ENCODE data around the gene INPP5B. TPM values are rescaled to one million over a fixed set of nuclear protein-coding genes. Genes with fewer than 3 reads are reported as not detected.

The INPP5B gene
- total and polyA plus RNA-seq, 2 donors from 2014 or later = 8.4 to 32.9 TPM

DNA sequence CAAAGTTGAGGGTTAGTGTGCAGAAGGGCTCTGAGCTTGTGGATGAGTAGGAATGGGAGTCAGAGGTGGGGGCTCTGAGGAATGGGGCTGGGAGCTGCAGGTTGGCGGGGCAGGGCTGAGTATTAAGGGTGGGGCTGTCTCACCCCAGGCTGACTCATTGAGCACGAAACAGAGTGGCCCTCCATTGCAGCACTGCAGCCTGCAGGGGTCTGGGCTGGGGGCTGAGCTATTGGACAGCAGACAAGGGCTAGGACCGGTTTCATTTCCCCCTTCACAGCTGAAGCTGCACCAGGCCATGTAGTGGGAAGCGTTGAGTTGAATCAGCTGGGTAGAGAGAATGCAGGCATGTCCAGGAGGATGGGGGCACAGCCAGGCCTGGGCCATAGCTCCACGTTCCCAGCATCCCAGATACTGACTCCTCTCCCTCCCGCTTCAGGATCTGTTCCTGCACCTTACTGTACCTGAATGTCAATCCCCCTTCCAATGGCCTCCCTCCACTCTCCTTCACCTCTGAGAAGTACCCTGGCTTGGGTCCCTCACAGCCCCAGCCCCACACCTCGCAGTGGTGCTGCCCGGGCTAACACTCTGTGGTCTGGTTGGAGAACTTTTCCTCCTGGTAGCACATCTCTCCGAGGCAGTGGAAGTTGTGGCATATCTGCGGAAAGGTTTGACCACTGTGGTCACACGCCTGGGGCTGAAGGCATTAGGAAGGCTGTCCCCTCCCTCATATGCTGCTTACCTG lies 4.4 kb upstream of the INPP5B start:
- H3K9me3 ChIP-seq (ENCODE audit: control insufficient read depth in 2 of 3, insufficient read depth in 1 of 3, low read length in 3 of 3) = no peaks in the 10 kb centered on the region
- DNase-seq = peak in 1 of 5 donors; percentile 31
- no peak overlapping the region for H3K9ac ChIP-seq (ENCODE audit: low read length in 3 of 3)
- TF ChIP-seq, protein P1, sequence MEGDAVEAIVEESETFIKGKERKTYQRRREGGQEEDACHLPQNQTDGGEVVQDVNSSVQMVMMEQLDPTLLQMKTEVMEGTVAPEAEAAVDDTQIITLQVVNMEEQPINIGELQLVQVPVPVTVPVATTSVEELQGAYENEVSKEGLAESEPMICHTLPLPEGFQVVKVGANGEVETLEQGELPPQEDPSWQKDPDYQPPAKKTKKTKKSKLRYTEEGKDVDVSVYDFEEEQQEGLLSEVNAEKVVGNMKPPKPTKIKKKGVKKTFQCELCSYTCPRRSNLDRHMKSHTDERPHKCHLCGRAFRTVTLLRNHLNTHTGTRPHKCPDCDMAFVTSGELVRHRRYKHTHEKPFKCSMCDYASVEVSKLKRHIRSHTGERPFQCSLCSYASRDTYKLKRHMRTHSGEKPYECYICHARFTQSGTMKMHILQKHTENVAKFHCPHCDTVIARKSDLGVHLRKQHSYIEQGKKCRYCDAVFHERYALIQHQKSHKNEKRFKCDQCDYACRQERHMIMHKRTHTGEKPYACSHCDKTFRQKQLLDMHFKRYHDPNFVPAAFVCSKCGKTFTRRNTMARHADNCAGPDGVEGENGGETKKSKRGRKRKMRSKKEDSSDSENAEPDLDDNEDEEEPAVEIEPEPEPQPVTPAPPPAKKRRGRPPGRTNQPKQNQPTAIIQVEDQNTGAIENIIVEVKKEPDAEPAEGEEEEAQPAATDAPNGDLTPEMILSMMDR (IDR thresholded peaks at IDR 0.05; ENCODE audit: borderline replicate concordance, extremely low read depth, insufficient read depth) = no peak
- FAIRE-seq = no peak
- no peak overlapping the region for H3K27ac ChIP-seq (ENCODE audit: low read depth in 2 of 2, low read length in 2 of 2)
- H3K4me3 ChIP-seq (ENCODE audit: low read length in 3 of 3) = no peak overlapping the region
- peaks cover 0 to 6% (median 4%) of the 10 kb centered on the region in 3 donors for H3K4me1 ChIP-seq (ENCODE audit: control insufficient read depth in 2 of 3, insufficient read depth in 2 of 3, low read depth in 1 of 3, low read length in 3 of 3)
- no peaks in the 10 kb centered on the region for H3K36me3 ChIP-seq (ENCODE audit: control insufficient read depth in 2 of 3, insufficient read depth in 3 of 3, low read length in 3 of 3)
- intact Hi-C loops (cut with DNase I) = no loop called here
- H3K27me3 ChIP-seq (ENCODE audit: control insufficient read depth, insufficient read depth, low read length) = no peaks in the 10 kb centered on the region

DNA sequence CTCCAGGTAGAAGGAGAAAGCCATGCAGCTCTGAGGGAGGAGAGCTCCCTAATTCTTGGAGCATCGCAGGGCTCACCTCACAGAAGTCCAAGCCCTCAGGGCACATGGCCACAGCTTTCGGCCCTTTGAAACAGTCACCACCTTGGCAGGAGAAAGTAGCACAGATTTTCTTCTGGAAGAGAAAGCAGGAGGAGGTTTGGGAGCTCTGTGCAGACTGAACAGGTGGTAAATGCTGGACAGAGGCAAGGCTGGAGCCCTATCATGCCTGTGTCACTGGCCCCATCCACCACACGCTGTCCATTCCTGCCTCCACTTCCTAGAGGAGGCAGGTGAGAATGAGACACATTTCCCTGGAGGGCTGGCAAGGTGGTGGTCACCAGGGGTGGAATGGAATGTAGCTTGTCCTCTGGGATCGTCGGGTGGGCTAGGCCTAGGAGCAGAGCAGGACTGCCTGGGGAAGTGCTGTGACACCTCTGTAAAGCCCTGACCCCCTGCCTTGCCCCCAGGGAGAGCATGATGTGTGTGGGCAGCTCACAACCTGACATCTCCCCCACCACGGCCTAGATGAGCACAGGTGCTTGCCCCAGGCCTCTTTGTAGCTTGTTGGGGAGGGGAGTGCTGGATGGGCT lies 2.8 kb upstream of the INPP5B start:
- intact Hi-C loops (cut with DNase I) = no loop called here
- H3K4me1 ChIP-seq (ENCODE audit: control insufficient read depth in 2 of 3, insufficient read depth in 2 of 3, low read depth in 1 of 3, low read length in 3 of 3) = peaks cover 0 to 13% (median 9%) of the 10 kb centered on the region in 3 donors
- H3K27me3 ChIP-seq (ENCODE audit: control insufficient read depth, insufficient read depth, low read length) = no peaks in the 10 kb centered on the region
- no peaks in the 10 kb centered on the region for H3K36me3 ChIP-seq (ENCODE audit: control insufficient read depth in 2 of 3, insufficient read depth in 3 of 3, low read length in 3 of 3)
- H3K9me3 ChIP-seq (ENCODE audit: control insufficient read depth in 2 of 3, insufficient read depth in 1 of 3, low read length in 3 of 3) = no peaks in the 10 kb centered on the region
- H3K9ac ChIP-seq (ENCODE audit: low read length in 3 of 3) = no peak overlapping the region
- H3K4me3 ChIP-seq (ENCODE audit: low read length in 3 of 3) = no peak overlapping the region
- DNase-seq = peak in 1 of 5 donors; percentile 7
- TF ChIP-seq, protein P1 (IDR thresholded peaks at IDR 0.05; ENCODE audit: borderline replicate concordance, extremely low read depth, insufficient read depth) = no peak
- H3K27ac ChIP-seq (ENCODE audit: low read depth in 2 of 2, low read length in 2 of 2) = no peak overlapping the region
- no peak for FAIRE-seq

DNA sequence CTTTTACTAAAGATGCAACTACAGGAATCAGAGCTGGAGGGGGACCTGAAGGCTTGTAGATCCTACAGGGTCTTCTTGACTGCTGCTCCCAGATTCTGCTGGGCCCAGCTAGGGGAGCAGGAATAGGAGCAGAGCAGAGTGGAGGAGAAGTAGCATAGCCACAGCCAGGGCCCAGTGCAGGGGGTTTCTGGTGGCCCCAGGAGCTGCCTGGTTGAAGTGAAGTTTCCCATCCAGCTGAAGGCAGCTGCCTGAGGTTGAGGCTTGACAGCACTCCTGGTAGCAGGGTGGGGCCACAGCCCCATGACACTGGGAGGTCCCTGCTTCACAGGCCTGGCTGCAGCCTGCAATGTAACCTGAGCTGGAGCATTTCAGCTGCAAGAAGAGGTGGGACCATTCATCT lies 2.0 kb upstream of the INPP5B start:
- Histone ChIP-seq H3K27me3 (ENCODE audit: control insufficient read depth, insufficient read depth, low read length) (no peaks in the 10 kb centered on the region), H3K9ac (ENCODE audit: low read length in 3 of 3) (no peak overlapping the region), H3K9me3 (ENCODE audit: control insufficient read depth in 2 of 3, insufficient read depth in 1 of 3, low read length in 3 of 3) (no peaks in the 10 kb centered on the region), H3K4me3 (ENCODE audit: low read length in 3 of 3) (no peak overlapping the region), H3K27ac (ENCODE audit: low read depth in 2 of 2, low read length in 2 of 2) (no peak overlapping the region), H3K4me1 (ENCODE audit: control insufficient read depth in 2 of 3, insufficient read depth in 2 of 3, low read depth in 1 of 3, low read length in 3 of 3) (peaks cover 0 to 11% (median 9%) of the 10 kb centered on the region in 3 donors), H3K36me3 (ENCODE audit: control insufficient read depth in 2 of 3, insufficient read depth in 3 of 3, low read length in 3 of 3) (peaks cover 0 to 3% (median 0%) of the 10 kb centered on the region in 3 donors)
- intact Hi-C loops (cut with DNase I) = no loop called here
- TF ChIP-seq, protein P1 (IDR thresholded peaks at IDR 0.05; ENCODE audit: borderline replicate concordance, extremely low read depth, insufficient read depth) = no peak
- no peak for DNase-seq
- no peak for FAIRE-seq

Measured in kidney (tissue), 14 donors.